Spinal cord (tissue), 10 donors: ENCODE results near the gene L1CAM. TPM values are rescaled to one million over a fixed set of nuclear protein-coding genes. Genes with fewer than 3 reads are reported as not detected.
A peak's percentile ranks its signal among the peaks of the same experiment; 100 is the strongest.

Experiments used
- DNase-seq, 6 donors: peaks; one replicate each; pipeline versions ENCODE4 v3.0.0 to v3.0.0-alpha.2; 2013 to 2015; ENCODE audit warnings: low spot score in 6 of 6, low read depth in 4 of 6
- H3K27ac ChIP-seq: one replicate; pipeline ENCODE4 v1.5.1; 2013; ENCODE audit warnings: low read depth, low read length, control low read depth
- H3K27me3 ChIP-seq: one replicate; pipeline ENCODE4 v1.6.1; 2013; ENCODE audit warnings: low read length; ENCODE audit not compliant: control insufficient read depth, insufficient read depth
- H3K36me3 ChIP-seq: one replicate; pipeline ENCODE4 v1.6.1; 2013; ENCODE audit warnings: low read length; ENCODE audit not compliant: control insufficient read depth, insufficient read depth
- H3K4me1 ChIP-seq: one replicate; pipeline ENCODE4 v1.6.1; 2013; ENCODE audit warnings: low read length; ENCODE audit not compliant: control insufficient read depth, insufficient read depth
- H3K4me3 ChIP-seq: one replicate; pipeline ENCODE4 v1.5.1; 2013; ENCODE audit warnings: low read depth, low read length, control low read depth
- H3K9me3 ChIP-seq: one replicate; pipeline ENCODE4 v1.6.1; 2013; ENCODE audit warnings: low read length; ENCODE audit not compliant: control insufficient read depth, insufficient read depth
- WGBS: methylation state at CpG from one replicate; pipeline ENCODE4 v1.1.5; 2013; ENCODE audit warnings: missing lambda C conversion rate; ENCODE audit not compliant: insufficient coverage; 5-methylcytosine and 5-hydroxymethylcytosine counted together
- polyA plus RNA-seq, 2 donors: library from polyadenylated mRNA; unstranded; fragments of 120-200 nt; gene quantifications; one replicate each; pipeline ENCODE4 v1.2.1, GENCODE V29; 2013; ENCODE audit not compliant: insufficient read length in 2 of 2
- total RNA-seq, 2 donors: library from RNA; depleted of rRNA in 1 of 2; stranded (reverse); fragments of 120-200 nt in 1 of 2; fragments of >200 nt in 1 of 2; gene quantifications; one replicate each; pipeline versions ENCODE4 v1.2.3 to v1.2.4, GENCODE V29; 2013 to 2014
- donor health status: healthy.

The L1CAM gene
- total and polyA plus RNA-seq, 4 donors, result 26.3 to 179 (median 129) TPM

DNA sequence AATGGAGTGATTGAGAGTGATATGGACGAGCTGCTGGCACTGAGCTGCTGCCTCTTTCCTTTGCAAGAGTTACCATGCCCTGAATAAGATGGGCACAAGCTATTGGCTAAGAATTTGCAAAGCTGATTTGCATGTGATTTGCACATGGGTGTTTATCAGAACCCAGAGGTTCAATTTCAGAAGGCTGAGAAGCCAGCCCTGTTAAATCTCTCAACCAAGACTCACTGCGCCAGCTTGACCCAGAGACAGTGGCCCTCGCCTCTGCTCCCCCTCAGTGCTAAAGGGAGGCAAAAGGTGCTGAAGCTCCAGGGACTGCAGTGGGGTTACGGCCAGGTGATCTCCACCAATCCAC, 39.4 kb upstream of the L1CAM start:
- no peak for DNase-seq
- H3K27me3 ChIP-seq, result peaks cover 10% of the 10 kb centered on the region
- H3K9me3 ChIP-seq, result no peaks in the 10 kb centered on the region
- H3K27ac ChIP-seq, result no peak overlapping the region
- H3K4me1 ChIP-seq, result peaks cover 74% of the 10 kb centered on the region
- no peak overlapping the region for H3K4me3 ChIP-seq
- WGBS, result 70% methylated on average over 4 of the region's 4 CpGs
- H3K36me3 ChIP-seq, result peaks cover 12% of the 10 kb centered on the region

GRCh38 chrX:153924149-153924861, 38.3 kb upstream of the L1CAM start:
- no peak overlapping the region for H3K27ac ChIP-seq
- H3K27me3 ChIP-seq, result peaks cover 10% of the 10 kb centered on the region

GRCh38 chrX:153922932-153923857, 37.2 kb upstream of the L1CAM start:
- Histone ChIP-seq H3K9me3 (no peaks in the 10 kb centered on the region), H3K27ac (no peak overlapping the region), H3K4me1 (peaks cover 59% of the 10 kb centered on the region), H3K4me3 (no peak overlapping the region), H3K27me3 (peaks cover 10% of the 10 kb centered on the region), H3K36me3 (peaks cover 5% of the 10 kb centered on the region)
- DNase-seq, result peak in 2 of 6 donors; percentile 65 to 71
- WGBS, result 50% methylated on average over 23 of the region's 25 CpGs

More at GRCh38 chrX:153924149-153924861, 38.3 kb upstream of the L1CAM start:
- Histone ChIP-seq H3K36me3 (peaks cover 2% of the 10 kb centered on the region), H3K4me3 (no peak overlapping the region), H3K4me1 (peaks cover 67% of the 10 kb centered on the region), H3K9me3 (no peaks in the 10 kb centered on the region)
- peak in 2 of 6 donors; percentile 32 to 46 for DNase-seq
- WGBS, result 56% methylated on average over 13 of the region's 14 CpGs

- DNase-seq, result peak in 1 of 6 donors; percentile 46
- Histone ChIP-seq H3K4me1 (peaks cover 48% of the 10 kb centered on the region), H3K27me3 (peaks cover 10% of the 10 kb centered on the region), H3K27ac (no peak overlapping the region), H3K4me3 (no peak overlapping the region), H3K36me3 (peaks cover 2% of the 10 kb centered on the region), H3K9me3 (no peaks in the 10 kb centered on the region)
- 62% methylated on average over 37 of the region's 40 CpGs for WGBS
These were observed 35.8 kb upstream of the L1CAM start for GRCh38 chrX:153921511-153922446.

DNA sequence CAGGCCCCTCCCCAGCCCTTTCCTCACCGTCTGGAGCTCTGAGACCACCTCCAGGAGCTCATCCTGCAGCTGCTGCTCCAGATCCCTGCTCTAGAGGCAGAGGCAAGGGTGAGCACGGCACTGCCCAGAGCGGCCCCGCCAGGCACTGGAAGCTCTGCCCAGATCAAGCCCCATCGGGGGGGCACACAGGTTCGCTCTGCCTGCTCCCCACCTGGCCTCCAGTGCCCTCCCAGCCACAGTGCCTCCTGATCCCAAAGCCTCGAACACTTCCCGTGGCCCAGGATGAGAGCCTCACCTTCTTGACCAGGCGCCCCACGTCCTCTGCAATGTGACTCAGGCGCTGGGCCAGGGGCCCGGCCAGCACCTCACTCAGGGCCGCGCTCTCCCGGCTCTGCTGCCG, 35.1 kb upstream of the L1CAM start:
- peaks cover 2% of the 10 kb centered on the region for H3K36me3 ChIP-seq
- no peaks in the 10 kb centered on the region for H3K9me3 ChIP-seq
- DNase-seq, result no peak
- H3K4me1 ChIP-seq, result peaks cover 42% of the 10 kb centered on the region
- H3K27ac ChIP-seq, result no peak overlapping the region
- WGBS, result 76% methylated on average over 16 of the region's 16 CpGs
- no peak overlapping the region for H3K4me3 ChIP-seq
- H3K27me3 ChIP-seq, result peaks cover 10% of the 10 kb centered on the region

- no peak overlapping the region for H3K4me3 ChIP-seq
- WGBS, result 93% methylated on average over 12 of the region's 14 CpGs
- H3K9me3 ChIP-seq, result no peaks in the 10 kb centered on the region
- peaks cover 37% of the 10 kb centered on the region for H3K4me1 ChIP-seq
- H3K27ac ChIP-seq, result no peak overlapping the region
- peaks cover 8% of the 10 kb centered on the region for H3K27me3 ChIP-seq
- DNase-seq, result no peak
- peaks cover 2% of the 10 kb centered on the region for H3K36me3 ChIP-seq
These were observed 34.6 kb upstream of the L1CAM start for GRCh38 chrX:153920546-153920945.

- 91% methylated on average over 13 of the region's 13 CpGs for WGBS
- no peak overlapping the region for H3K4me3 ChIP-seq
- DNase-seq, result no peak
- H3K9me3 ChIP-seq, result no peaks in the 10 kb centered on the region
- H3K4me1 ChIP-seq, result peaks cover 26% of the 10 kb centered on the region
- no peak overlapping the region for H3K27ac ChIP-seq
- peaks cover 8% of the 10 kb centered on the region for H3K27me3 ChIP-seq
- H3K36me3 ChIP-seq, result peaks cover 2% of the 10 kb centered on the region
These were observed 33.3 kb upstream of the L1CAM start for GRCh38 chrX:153919281-153919680.

GRCh38 chrX:153917869-153918268, 31.9 kb upstream of the L1CAM start:
- H3K4me3 ChIP-seq, result no peak overlapping the region
- WGBS, result 76% methylated on average over 6 of the region's 6 CpGs
- DNase-seq, result peak in 1 of 6 donors; percentile 35
- H3K36me3 ChIP-seq, result peaks cover 8% of the 10 kb centered on the region
- H3K27ac ChIP-seq, result no peak overlapping the region
- H3K4me1 ChIP-seq, result peaks cover 14% of the 10 kb centered on the region
- peaks cover 3% of the 10 kb centered on the region for H3K27me3 ChIP-seq
- no peaks in the 10 kb centered on the region for H3K9me3 ChIP-seq

GRCh38 chrX:153913701-153914100, 27.7 kb upstream of the L1CAM start:
- Histone ChIP-seq H3K4me1 (peaks cover 4% of the 10 kb centered on the region), H3K36me3 (peaks cover 17% of the 10 kb centered on the region), H3K9me3 (no peaks in the 10 kb centered on the region), H3K27me3 (peaks cover 5% of the 10 kb centered on the region), H3K4me3 (no peak overlapping the region), H3K27ac (no peak overlapping the region)
- 89% methylated on average over 17 of the region's 17 CpGs for WGBS
- DNase-seq, result no peak
